ENCODE measurements around the gene WNK1. TPM values are rescaled to one million over a fixed set of nuclear protein-coding genes. Genes with fewer than 3 reads are reported as not detected.
"Not testable (repeated sequence)": the region's sequence is repeated elsewhere in the genome, so short reads cannot be mapped to it uniquely, and the experiment has no call there.

Gene WNK1
- total RNA-seq: 100 to 1,000 TPM; 153 to 220 (median 178) TPM

DNA sequence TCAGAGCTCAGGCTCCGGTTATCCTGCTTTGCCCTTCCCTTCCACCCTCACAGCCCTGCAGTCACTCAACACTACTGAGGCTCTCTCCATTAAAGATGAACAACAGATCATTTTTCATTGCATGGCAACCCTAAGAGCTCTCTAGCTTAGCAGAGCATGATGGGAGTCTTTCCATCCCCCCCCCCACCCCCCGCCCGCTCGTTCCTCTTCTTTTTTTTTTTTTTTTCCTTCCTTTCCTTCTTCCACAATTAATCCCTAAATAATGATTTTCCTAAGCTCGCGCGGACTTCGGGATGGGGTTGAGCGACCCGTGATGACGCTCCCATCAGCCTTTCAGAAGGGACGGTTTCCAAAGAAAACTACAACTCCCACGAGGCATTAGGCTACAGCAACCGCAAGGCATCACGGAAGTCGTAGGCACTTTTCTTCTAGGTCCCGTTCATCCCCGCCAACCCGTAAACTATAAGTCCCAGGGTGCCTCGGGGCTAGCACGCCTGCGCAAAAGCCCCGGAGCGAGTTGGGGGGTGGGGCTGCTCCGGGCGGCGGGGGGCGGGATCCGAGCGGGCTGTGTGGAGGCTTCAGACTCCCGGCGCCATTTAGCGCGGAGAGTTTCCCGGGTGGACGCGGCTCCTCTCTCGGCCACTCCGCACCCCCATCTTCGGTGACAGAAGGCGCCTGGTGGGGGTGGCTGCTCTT lies at the start of gene WNK1:
Gene WNK1 (plus strand): TSS at position 581 of the 696 bp plus-strand sequence. CDS start 987 bp downstream, outside the sequence.
- peak; percentile 94 to 96 for DNase-seq (ENCODE audit: low spot score in 2 of 2)
- peak within 1 kb of the TSS; percentile 97 to 100 (median 100) for H3K27ac ChIP-seq
- no peaks in the 10 kb centered on the region for H3K36me3 ChIP-seq
- H3K9me3 ChIP-seq: no peaks in the 10 kb centered on the region
- no peaks in the 10 kb centered on the region for H3K27me3 ChIP-seq
- peaks cover 0 to 48% (median 16%) of the 10 kb centered on the region in 4 donors for H3K4me1 ChIP-seq
- peak within 1 kb of the TSS; percentile 91 to 98 (median 94) for H3K4me3 ChIP-seq
- WGBS, 2 donors: 0 to 1% methylated on average over 40 to 41 of the region's 41 CpGs
- TF ChIP-seq POLR2A (IDR thresholded peaks at IDR 0.05) (peak; percentile 62 to 89), EP300 (IDR thresholded peaks at IDR 0.05) (peak in 1 of 2 donors; percentile 97)
- TF ChIP-seq, protein P1, sequence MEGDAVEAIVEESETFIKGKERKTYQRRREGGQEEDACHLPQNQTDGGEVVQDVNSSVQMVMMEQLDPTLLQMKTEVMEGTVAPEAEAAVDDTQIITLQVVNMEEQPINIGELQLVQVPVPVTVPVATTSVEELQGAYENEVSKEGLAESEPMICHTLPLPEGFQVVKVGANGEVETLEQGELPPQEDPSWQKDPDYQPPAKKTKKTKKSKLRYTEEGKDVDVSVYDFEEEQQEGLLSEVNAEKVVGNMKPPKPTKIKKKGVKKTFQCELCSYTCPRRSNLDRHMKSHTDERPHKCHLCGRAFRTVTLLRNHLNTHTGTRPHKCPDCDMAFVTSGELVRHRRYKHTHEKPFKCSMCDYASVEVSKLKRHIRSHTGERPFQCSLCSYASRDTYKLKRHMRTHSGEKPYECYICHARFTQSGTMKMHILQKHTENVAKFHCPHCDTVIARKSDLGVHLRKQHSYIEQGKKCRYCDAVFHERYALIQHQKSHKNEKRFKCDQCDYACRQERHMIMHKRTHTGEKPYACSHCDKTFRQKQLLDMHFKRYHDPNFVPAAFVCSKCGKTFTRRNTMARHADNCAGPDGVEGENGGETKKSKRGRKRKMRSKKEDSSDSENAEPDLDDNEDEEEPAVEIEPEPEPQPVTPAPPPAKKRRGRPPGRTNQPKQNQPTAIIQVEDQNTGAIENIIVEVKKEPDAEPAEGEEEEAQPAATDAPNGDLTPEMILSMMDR (IDR thresholded peaks at IDR 0.05): no peak

DNA sequence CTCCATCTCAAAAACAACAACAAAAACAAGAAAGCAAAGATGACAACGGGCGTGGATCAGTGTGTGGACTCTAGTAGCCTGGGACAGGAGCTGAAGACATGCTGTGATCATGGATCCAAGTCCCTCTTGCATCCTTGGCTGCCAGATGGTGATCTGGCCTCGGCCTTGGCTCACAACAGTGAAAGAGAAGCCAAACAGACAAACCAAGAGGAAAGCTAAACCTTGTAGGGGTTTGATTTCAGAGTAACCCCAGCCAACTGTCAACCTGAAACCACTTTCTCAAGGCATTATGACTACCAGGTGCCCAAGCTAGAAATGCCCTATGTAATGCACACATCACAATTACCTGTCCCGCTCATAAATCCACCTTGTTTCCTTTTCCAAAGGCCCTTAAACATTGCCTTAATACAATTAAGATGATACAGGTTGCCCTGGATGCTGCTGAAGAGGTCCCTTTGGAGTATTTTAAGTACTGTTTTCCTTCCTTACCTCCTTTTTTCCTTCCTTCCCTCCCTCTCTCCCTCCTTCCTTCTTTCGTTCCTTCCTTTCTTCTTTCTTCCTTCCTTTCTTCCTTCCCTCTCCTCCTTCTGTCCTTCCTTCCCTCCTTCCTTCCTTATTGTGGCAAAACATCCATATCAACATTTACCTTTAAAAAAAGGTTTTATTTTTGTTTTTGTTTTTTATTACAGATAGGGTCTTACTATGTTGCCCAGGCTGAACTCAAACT lies 47.7 kb upstream of the WNK1 start:
- no peaks in the 10 kb centered on the region for H3K36me3 ChIP-seq
- TF ChIP-seq POLR2A (IDR thresholded peaks at IDR 0.05) (no peak), EP300 (IDR thresholded peaks at IDR 0.05) (no peak)
- TF ChIP-seq, protein P1 (IDR thresholded peaks at IDR 0.05): no peak
- H3K4me1 ChIP-seq: no peaks in the 10 kb centered on the region
- H3K4me3 ChIP-seq: no peak overlapping the region
- no peak for DNase-seq (ENCODE audit: low spot score in 2 of 2)
- no peak overlapping the region for H3K27ac ChIP-seq
- no peaks in the 10 kb centered on the region for H3K27me3 ChIP-seq
- WGBS, 2 donors: 78 to 85% methylated on average over 5 of the region's 5 CpGs
- H3K9me3 ChIP-seq: no peaks in the 10 kb centered on the region

DNA sequence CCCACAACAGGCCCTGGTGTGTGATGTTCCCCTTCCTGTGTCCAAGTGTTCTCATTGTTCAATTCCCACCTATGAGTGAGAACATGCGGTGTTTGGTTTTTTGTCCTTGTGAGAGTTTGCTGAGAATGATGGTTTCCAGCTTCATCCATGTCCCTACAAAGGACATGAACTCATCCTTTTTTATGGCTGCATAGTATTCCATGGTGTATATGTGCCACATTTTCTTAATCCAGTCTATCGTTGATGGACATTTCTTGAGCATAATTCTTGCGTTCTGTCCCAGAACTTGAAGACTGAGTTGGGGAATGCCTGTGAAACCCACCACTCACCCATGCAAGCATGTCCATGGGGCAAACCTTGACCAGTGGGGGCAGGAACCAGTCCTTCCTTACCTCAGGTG lies 44.3 kb upstream of the WNK1 start:
- not testable (repeated sequence) for H3K36me3 ChIP-seq; H3K27ac ChIP-seq; H3K4me3 ChIP-seq; H3K4me1 ChIP-seq; H3K9me3 ChIP-seq; DNase-seq (ENCODE audit: low spot score in 2 of 2); H3K27me3 ChIP-seq
- WGBS, 2 donors: 67 to 98% methylated on average over 3 of the region's 3 CpGs

DNA sequence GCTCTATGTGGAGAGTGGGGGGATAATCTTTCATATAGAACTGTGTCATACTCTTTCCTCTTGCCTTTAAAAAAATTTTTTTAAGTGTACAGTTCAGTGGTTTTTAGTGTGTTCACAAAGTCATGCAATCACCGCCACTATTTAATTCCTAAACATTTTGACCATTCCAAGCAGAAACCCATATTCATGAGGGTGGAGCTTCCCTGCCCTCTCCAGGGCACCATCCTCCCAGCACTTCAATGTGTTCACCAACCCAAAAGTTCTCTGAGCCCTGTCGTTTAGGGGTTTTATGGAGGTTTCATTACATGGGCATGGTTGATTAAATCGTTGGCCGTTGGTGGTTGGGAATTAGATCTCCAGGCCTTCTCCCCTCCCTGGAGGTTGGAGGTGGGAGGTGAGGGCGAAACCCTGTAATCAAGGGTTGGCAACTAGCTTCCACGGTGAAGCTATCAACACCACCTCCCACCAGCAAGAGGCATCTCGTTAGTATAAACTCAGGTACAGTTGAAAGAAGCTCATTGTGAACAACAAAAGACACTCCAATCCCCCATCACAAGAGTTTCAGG lies 42.8 kb upstream of the WNK1 start:
- H3K36me3 ChIP-seq: no peaks in the 10 kb centered on the region
- H3K4me1 ChIP-seq: no peaks in the 10 kb centered on the region
- no peak overlapping the region for H3K27ac ChIP-seq
- H3K27me3 ChIP-seq: no peaks in the 10 kb centered on the region
- TF ChIP-seq, protein P1 (IDR thresholded peaks at IDR 0.05): no peak
- TF ChIP-seq POLR2A (IDR thresholded peaks at IDR 0.05) (no peak), EP300 (IDR thresholded peaks at IDR 0.05) (no peak)
- H3K9me3 ChIP-seq: no peaks in the 10 kb centered on the region
- no peak for DNase-seq (ENCODE audit: low spot score in 2 of 2)
- no peak overlapping the region for H3K4me3 ChIP-seq
- 59% methylated on average over 7 of the region's 7 CpGs for WGBS, 2 donors

- Histone ChIP-seq H3K36me3 (no peaks in the 10 kb centered on the region), H3K27ac (no peak overlapping the region), H3K9me3 (no peaks in the 10 kb centered on the region), H3K4me1 (no peaks in the 10 kb centered on the region), H3K27me3 (no peaks in the 10 kb centered on the region), H3K4me3 (no peak overlapping the region)
- TF ChIP-seq EP300 (IDR thresholded peaks at IDR 0.05): no peak
- no peak for TF ChIP-seq POLR2A (IDR thresholded peaks at IDR 0.05)
- TF ChIP-seq, protein P1 (IDR thresholded peaks at IDR 0.05): no peak
- DNase-seq (ENCODE audit: low spot score in 2 of 2): no peak
- WGBS, 2 donors: 42 to 46% methylated on average over 8 of the region's 8 CpGs
Observed at GRCh38 chr12:712172-712863, 40.1 kb upstream of the WNK1 start.
